Measurements from ENCODE around the gene ACER1.

DNA sequence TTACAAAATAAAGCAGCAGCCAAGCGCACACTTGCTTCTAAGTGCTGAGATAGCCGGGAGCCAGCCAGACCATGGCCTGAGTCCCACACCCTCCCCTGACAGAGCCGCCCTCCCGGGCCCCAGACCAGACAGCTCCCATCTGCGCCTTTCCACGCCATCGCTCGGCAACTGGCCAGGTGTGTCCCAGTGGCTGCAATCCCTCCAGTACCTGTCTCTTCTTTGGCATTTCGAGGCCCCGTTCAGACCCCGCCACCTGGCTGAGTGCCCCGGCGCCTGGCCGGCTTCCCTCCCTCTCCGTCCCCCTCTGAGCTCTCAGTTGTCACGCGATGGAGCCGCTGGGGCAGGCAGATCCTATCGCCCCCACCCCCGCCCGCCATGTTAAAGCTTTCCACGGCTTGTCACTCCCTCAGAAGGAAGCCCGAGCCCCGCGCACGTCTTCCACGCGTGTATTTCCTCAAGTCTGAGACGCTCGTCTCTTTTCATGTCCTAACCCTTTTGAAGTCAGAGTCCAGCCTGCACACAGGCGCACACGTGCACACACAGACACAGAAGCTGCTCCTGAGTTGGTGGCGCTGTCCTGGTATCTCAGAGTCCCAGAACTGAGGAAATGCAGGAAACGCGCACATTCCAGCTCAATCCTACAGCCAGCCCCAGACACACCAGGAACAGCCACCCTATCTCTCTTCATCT, 61.5 kb downstream of the ACER1 start:
- TF ChIP-seq, protein P1, sequence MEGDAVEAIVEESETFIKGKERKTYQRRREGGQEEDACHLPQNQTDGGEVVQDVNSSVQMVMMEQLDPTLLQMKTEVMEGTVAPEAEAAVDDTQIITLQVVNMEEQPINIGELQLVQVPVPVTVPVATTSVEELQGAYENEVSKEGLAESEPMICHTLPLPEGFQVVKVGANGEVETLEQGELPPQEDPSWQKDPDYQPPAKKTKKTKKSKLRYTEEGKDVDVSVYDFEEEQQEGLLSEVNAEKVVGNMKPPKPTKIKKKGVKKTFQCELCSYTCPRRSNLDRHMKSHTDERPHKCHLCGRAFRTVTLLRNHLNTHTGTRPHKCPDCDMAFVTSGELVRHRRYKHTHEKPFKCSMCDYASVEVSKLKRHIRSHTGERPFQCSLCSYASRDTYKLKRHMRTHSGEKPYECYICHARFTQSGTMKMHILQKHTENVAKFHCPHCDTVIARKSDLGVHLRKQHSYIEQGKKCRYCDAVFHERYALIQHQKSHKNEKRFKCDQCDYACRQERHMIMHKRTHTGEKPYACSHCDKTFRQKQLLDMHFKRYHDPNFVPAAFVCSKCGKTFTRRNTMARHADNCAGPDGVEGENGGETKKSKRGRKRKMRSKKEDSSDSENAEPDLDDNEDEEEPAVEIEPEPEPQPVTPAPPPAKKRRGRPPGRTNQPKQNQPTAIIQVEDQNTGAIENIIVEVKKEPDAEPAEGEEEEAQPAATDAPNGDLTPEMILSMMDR (IDR thresholded peaks at IDR 0.05), result no peak
- TF ChIP-seq POLR2A (IDR thresholded peaks at IDR 0.05), result no peak

Data from prostate gland (tissue), 2 donors.